Measurements from ENCODE around the gene GUCY1A1. TPM values are rescaled to one million over a fixed set of nuclear protein-coding genes. Genes with fewer than 3 reads are reported as not detected.
A peak's percentile ranks its signal among the peaks of the same experiment; 100 is the strongest.

Gene GUCY1A1
- total and polyA plus RNA-seq, 2 donors (not counting 1 experiment from before 2014, with no cell fraction given) = 8.1 to 10.7 TPM

GRCh38 chr4:155667568-155668511, 1.2 kb downstream of the GUCY1A1 start:
- H3K36me3 ChIP-seq (ENCODE audit: control insufficient read depth, insufficient read depth, low read length) = no peaks in the 10 kb centered on the region
- H3K4me2 ChIP-seq (ENCODE audit: extremely low read depth, insufficient read depth, low read length) = peak overlapping the region; percentile 100
- H3K4me3 ChIP-seq (replicated peaks in 1 of 4; ENCODE audit: control extremely low read depth in 1 of 4, insufficient read depth in 1 of 4, low read depth in 3 of 4, low read length in 4 of 4) = peak overlapping the region; percentile 67 to 70 (median 69)
- no peaks in the 10 kb centered on the region for H3K27me3 ChIP-seq (ENCODE audit: control insufficient read depth, insufficient read depth, low read length)
- DNase-seq (ENCODE audit: low read depth in 2 of 2) = peak; percentile 39 to 42
- no peak for TF ChIP-seq EZH2 (IDR thresholded peaks at IDR 0.05; ENCODE audit: low read length, missing control alignments)
- no peak for TF ChIP-seq CTCF (conservative IDR thresholded peaks at IDR 0.05 in 1 of 2, IDR thresholded peaks at IDR 0.05 in 1 of 2; ENCODE audit: low read depth in 1 of 2, low read length in 2 of 2)
- H3K27ac ChIP-seq (ENCODE audit: insufficient read depth, low read length) = no peak overlapping the region
- peak overlapping the region; percentile 52 for H3K9ac ChIP-seq (ENCODE audit: insufficient read depth, low read length)
- no peaks in the 10 kb centered on the region for H4K20me1 ChIP-seq (ENCODE audit: control insufficient read depth, extremely low read depth, insufficient read depth, low read length)
- no peaks in the 10 kb centered on the region for H3K79me2 ChIP-seq (ENCODE audit: control insufficient read depth, insufficient read depth, low read length)
- H3K9me3 ChIP-seq (ENCODE audit: control insufficient read depth, insufficient read depth, low read depth, low read length) = no peaks in the 10 kb centered on the region
- H3K4me1 ChIP-seq (ENCODE audit: control insufficient read depth, extremely low read depth, insufficient read depth, low read length) = no peaks in the 10 kb centered on the region
- peak overlapping the region; percentile 84 for H2AFZ ChIP-seq (ENCODE audit: low read length)

GRCh38 chr4:155668707-155669220, 2.1 kb downstream of the GUCY1A1 start:
- Histone ChIP-seq H3K4me2 (ENCODE audit: extremely low read depth, insufficient read depth, low read length) (no peak overlapping the region), H3K27me3 (ENCODE audit: control insufficient read depth, insufficient read depth, low read length) (no peaks in the 10 kb centered on the region), H2AFZ (ENCODE audit: low read length) (peak overlapping the region; percentile 8)

More at GRCh38 chr4:155668707-155669220, 2.1 kb downstream of the GUCY1A1 start:
- TF ChIP-seq CTCF (conservative IDR thresholded peaks at IDR 0.05 in 1 of 2, IDR thresholded peaks at IDR 0.05 in 1 of 2; ENCODE audit: low read depth in 1 of 2, low read length in 2 of 2) = no peak
- no peak for TF ChIP-seq EZH2 (IDR thresholded peaks at IDR 0.05; ENCODE audit: low read length, missing control alignments)
- Histone ChIP-seq H4K20me1 (ENCODE audit: control insufficient read depth, extremely low read depth, insufficient read depth, low read length) (no peaks in the 10 kb centered on the region), H3K36me3 (ENCODE audit: control insufficient read depth, insufficient read depth, low read length) (no peaks in the 10 kb centered on the region), H3K79me2 (ENCODE audit: control insufficient read depth, insufficient read depth, low read length) (no peaks in the 10 kb centered on the region), H3K9ac (ENCODE audit: insufficient read depth, low read length) (no peak overlapping the region), H3K9me3 (ENCODE audit: control insufficient read depth, insufficient read depth, low read depth, low read length) (no peaks in the 10 kb centered on the region), H3K4me1 (ENCODE audit: control insufficient read depth, extremely low read depth, insufficient read depth, low read length) (no peaks in the 10 kb centered on the region), H3K27ac (ENCODE audit: insufficient read depth, low read length) (no peak overlapping the region), H3K4me3 (replicated peaks in 1 of 4; ENCODE audit: control extremely low read depth in 1 of 4, insufficient read depth in 1 of 4, low read depth in 3 of 4, low read length in 4 of 4) (peak overlapping the region in 2 of 4 experiments; percentile 67 to 69)
- DNase-seq (ENCODE audit: low read depth in 2 of 2) = no peak

Data from fibroblast of lung (primary cell).